ENCODE results near the gene MSRB2.
"Not testable (repeated sequence)": the region's sequence is repeated elsewhere in the genome, so short reads cannot be mapped to it uniquely, and the experiment has no call there.

GRCh38 chr10:23072593-23072992, 22.8 kb upstream of the MSRB2 start:
- not testable (repeated sequence) for TF ChIP-seq TARDBP (IDR thresholded peaks at IDR 0.05); BHLHE40 (IDR thresholded peaks at IDR 0.05; ENCODE audit: borderline replicate concordance); NFRKB (IDR thresholded peaks at IDR 0.05); ZNF384 (IDR thresholded peaks at IDR 0.05); ARNT (IDR thresholded peaks at IDR 0.05); SUZ12 (IDR thresholded peaks at IDR 0.05); FOXA1 (IDR thresholded peaks at IDR 0.05); PKNOX1 (IDR thresholded peaks at IDR 0.05); LEF1 (IDR thresholded peaks at IDR 0.05; ENCODE audit: borderline replicate concordance)
